ENCODE measurements around the gene ZNF74.

ZNF74 gene

DNA sequence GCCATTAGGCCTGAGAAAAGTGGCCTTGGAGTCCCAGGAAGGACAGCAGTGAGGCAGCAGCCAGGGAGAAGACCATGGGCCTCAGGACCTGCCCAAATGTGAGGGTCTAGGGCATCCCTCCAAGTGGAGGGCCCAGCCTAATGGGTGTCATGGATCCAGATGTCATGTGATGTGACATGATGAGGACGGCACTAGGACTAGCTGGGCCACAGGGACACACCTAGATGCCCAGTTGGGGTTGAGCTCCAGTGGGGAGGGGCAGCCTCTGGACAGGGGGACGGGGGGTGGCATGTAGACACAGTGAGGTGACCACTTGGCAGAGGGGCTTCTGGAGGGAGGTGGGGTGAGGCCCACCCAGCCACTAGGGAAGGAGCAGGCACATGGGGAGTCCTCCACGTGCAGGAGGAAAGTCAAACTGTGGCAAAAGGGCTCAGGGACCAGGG is 38.3 kb downstream of the ZNF74 start:
- H3K4me3 ChIP-seq (ENCODE audit: low read depth, low read length), result no peak overlapping the region
- no peak for DNase-seq (ENCODE audit: low read depth)
- TF ChIP-seq POLR2A (IDR thresholded peaks at IDR 0.05; ENCODE audit: extremely low read depth, insufficient read length) (no peak), MYC (IDR thresholded peaks at IDR 0.05; ENCODE audit: low read depth, low read length) (no peak), CTCF (IDR thresholded peaks at IDR 0.05; ENCODE audit: low read depth, low read length) (no peak), MAX (IDR thresholded peaks at IDR 0.05; ENCODE audit: low read depth, low read length) (no peak)

- H3K4me3 ChIP-seq (ENCODE audit: low read depth, low read length), result no peak overlapping the region
- TF ChIP-seq MAX (IDR thresholded peaks at IDR 0.05; ENCODE audit: low read depth, low read length) (no peak), POLR2A (IDR thresholded peaks at IDR 0.05; ENCODE audit: extremely low read depth, insufficient read length) (no peak), CTCF (IDR thresholded peaks at IDR 0.05; ENCODE audit: low read depth, low read length) (no peak), MYC (IDR thresholded peaks at IDR 0.05; ENCODE audit: low read depth, low read length) (no peak)
- no peak for DNase-seq (ENCODE audit: low read depth)
Observed at GRCh38 chr22:20433191-20433590, 39.2 kb downstream of the ZNF74 start.

- DNase-seq (ENCODE audit: low read depth), result no peak
Observed at GRCh38 chr22:20433686-20434241, 39.8 kb downstream of the ZNF74 start.

DNA sequence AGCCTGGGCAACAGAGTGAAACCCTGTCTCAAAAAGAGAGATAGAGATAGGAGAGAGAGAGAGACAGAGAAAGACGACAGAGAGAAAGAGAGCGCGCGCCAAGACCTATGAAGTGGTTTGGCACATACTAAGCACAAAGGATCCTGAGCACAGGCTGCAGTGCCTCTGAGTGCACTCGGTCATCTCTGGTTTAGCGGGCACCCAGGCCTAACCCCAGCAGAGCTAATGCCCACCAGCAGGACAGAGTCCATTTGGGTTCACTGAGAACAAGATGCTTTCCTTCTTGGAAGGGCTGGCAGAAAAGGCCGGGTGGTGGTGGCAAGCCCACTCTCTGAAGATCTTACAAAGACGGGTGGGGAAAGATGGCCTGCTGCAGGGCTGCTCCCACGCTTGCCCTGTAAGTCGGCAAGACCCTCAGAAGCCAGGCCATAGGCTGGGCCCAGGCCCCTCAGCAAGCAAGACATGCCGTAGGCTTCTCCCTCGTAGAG is 40.4 kb downstream of the ZNF74 start:
- no peak for TF ChIP-seq MAX (IDR thresholded peaks at IDR 0.05; ENCODE audit: low read depth, low read length)
- TF ChIP-seq POLR2A (IDR thresholded peaks at IDR 0.05; ENCODE audit: extremely low read depth, insufficient read length), result no peak
- DNase-seq (ENCODE audit: low read depth), result no peak
- no peak overlapping the region for H3K4me3 ChIP-seq (ENCODE audit: low read depth, low read length)

More at GRCh38 chr22:20433686-20434241, 39.8 kb downstream of the ZNF74 start:
- H3K4me3 ChIP-seq (ENCODE audit: low read depth, low read length), result no peak overlapping the region
- no peak for TF ChIP-seq MAX (IDR thresholded peaks at IDR 0.05; ENCODE audit: low read depth, low read length)
- no peak for TF ChIP-seq POLR2A (IDR thresholded peaks at IDR 0.05; ENCODE audit: extremely low read depth, insufficient read length)
- no peak for TF ChIP-seq MYC (IDR thresholded peaks at IDR 0.05; ENCODE audit: low read depth, low read length)
- TF ChIP-seq CTCF (IDR thresholded peaks at IDR 0.05; ENCODE audit: low read depth, low read length), result no peak

DNA sequence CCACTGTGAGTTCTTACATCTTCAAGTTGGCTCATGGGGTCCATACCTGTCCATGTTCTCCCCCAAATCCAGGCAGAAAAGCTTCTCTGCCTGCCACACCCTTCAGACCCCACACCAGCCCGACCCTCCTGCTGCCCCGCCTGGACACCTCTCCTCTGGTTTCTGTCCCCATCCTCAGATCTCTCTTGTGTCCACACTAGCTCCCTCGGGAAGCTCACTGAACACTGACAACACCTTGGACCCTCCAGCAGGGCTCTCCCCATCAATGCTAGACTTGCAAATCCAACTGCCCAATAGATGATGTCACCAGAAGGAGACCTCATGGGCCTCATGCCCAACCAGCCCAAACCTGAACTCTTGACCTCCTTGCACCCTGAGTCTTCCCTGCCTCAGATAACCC is 40.8 kb downstream of the ZNF74 start:
- DNase-seq (ENCODE audit: low read depth), result no peak
- TF ChIP-seq CTCF (IDR thresholded peaks at IDR 0.05; ENCODE audit: low read depth, low read length) (no peak), POLR2A (IDR thresholded peaks at IDR 0.05; ENCODE audit: extremely low read depth, insufficient read length) (no peak), MYC (IDR thresholded peaks at IDR 0.05; ENCODE audit: low read depth, low read length) (no peak), MAX (IDR thresholded peaks at IDR 0.05; ENCODE audit: low read depth, low read length) (no peak)
- H3K4me3 ChIP-seq (ENCODE audit: low read depth, low read length), result no peak overlapping the region

GRCh38 chr22:20435436-20436306 is 41.7 kb downstream of the ZNF74 start:
- no peak overlapping the region for H3K4me3 ChIP-seq (ENCODE audit: low read depth, low read length)
- no peak for TF ChIP-seq MYC (IDR thresholded peaks at IDR 0.05; ENCODE audit: low read depth, low read length)
- TF ChIP-seq MAX (IDR thresholded peaks at IDR 0.05; ENCODE audit: low read depth, low read length), result no peak
- TF ChIP-seq CTCF (IDR thresholded peaks at IDR 0.05; ENCODE audit: low read depth, low read length), result no peak
- TF ChIP-seq POLR2A (IDR thresholded peaks at IDR 0.05; ENCODE audit: extremely low read depth, insufficient read length), result no peak
- DNase-seq (ENCODE audit: low read depth), result no peak
